HEK293 (cell line): Measurements from ENCODE around the gene CARNS1.

ENCODE experiments used
- CTCF ChIA-PET: fragments of 350-600 bp; formaldehyde crosslinking; extraction: SDS; loops from one replicate; lab custom pipeline; 2021; ENCODE audit warnings: antibody characterized with exemption; lab: Yijun Ruan, JAX
- POLR2A ChIA-PET: fragments of 300-600 bp; formaldehyde crosslinking; extraction: SDS; loops from one replicate; lab custom pipeline; 2020; ENCODE audit warnings: antibody characterized with exemption, inconsistent platforms; lab: Yijun Ruan, JAX
- H3K27ac ChIP-seq: fragments of 200-500 bp; sonication (Bioruptor generic); 2 replicates; pipeline ENCODE4 v1.5.1; 2014; ENCODE audit warnings: low read depth, low read length, control low read depth, inconsistent platforms; ENCODE audit errors: extremely low read depth
- H3K36me3 ChIP-seq, 2 experiments: fragments of 200-500 bp in 1 of 2; sonication (Bioruptor generic) in 1 of 2; 1 replicate in 1 of 2; 2 replicates in 1 of 2; pipeline ENCODE4 v1.5.1; 2014 to 2017; ENCODE audit warnings: inconsistent platforms in 2 of 2, low read length in 2 of 2; ENCODE audit not compliant: control insufficient read depth in 2 of 2, insufficient read depth in 1 of 2
- H3K4me1 ChIP-seq: fragments of 200-500 bp; sonication (Bioruptor generic); 2 replicates; pipeline ENCODE4 v1.5.1; 2014; ENCODE audit warnings: mild to moderate bottlenecking, low read length, inconsistent platforms; ENCODE audit not compliant: control insufficient read depth, insufficient read depth
- H3K4me3 ChIP-seq: 2 replicates; pipeline ENCODE4 v1.5.1; 2011; ENCODE audit warnings: low read depth, mild to moderate bottlenecking, control low read depth, low read length, moderate library complexity
- H3K9me3 ChIP-seq: fragments of 200-500 bp; sonication (Bioruptor generic); 2 replicates; pipeline ENCODE4 v1.5.1; 2014; ENCODE audit warnings: low read depth, low read length, inconsistent platforms; ENCODE audit not compliant: control insufficient read depth, insufficient read depth
- ATF2 ChIP-seq: fragments of 450-650 bp; formaldehyde crosslinking; IDR thresholded peaks from 2 replicates; pipeline ENCODE4 v1.5.1; 2016; ENCODE audit warnings: missing biosample characterization, missing genetic modification characterization, low read depth
- BCL11A ChIP-seq: fragments of 450-650 bp; formaldehyde crosslinking; IDR thresholded peaks from 2 replicates; pipeline ENCODE4 v1.5.1; 2016; ENCODE audit warnings: low read depth, missing biosample characterization, missing genetic modification characterization
- SCRT2 ChIP-seq: fragments of 450-650 bp; formaldehyde crosslinking; IDR thresholded peaks from 2 replicates; pipeline ENCODE4 v1.5.1; 2016; ENCODE audit warnings: missing biosample characterization, missing genetic modification characterization
- SP2 ChIP-seq: fragments of 450-650 bp; formaldehyde crosslinking; IDR thresholded peaks from 2 replicates; pipeline ENCODE4 v1.5.1; 2016; ENCODE audit warnings: missing biosample characterization, missing genetic modification characterization
- SP7 ChIP-seq: fragments of 450-650 bp; formaldehyde crosslinking; IDR thresholded peaks from 2 replicates; pipeline ENCODE4 v1.5.1; 2016; ENCODE audit warnings: missing biosample characterization, missing genetic modification characterization
- ZBTB10 ChIP-seq: fragments of 450-650 bp; formaldehyde crosslinking; IDR thresholded peaks from 2 replicates; pipeline ENCODE4 v1.5.1; 2016; ENCODE audit warnings: missing biosample characterization, missing genetic modification characterization
- ZBTB17 ChIP-seq: fragments of 450-650 bp; formaldehyde crosslinking; IDR thresholded peaks from 2 replicates; pipeline ENCODE4 v1.5.1; 2016; ENCODE audit warnings: missing biosample characterization, missing genetic modification characterization
- ZFP3 ChIP-seq: fragments of 450-650 bp; formaldehyde crosslinking; IDR thresholded peaks from 2 replicates; pipeline ENCODE4 v1.5.1; 2016; ENCODE audit warnings: low read depth, missing biosample characterization, missing genetic modification characterization
- ZFP69B ChIP-seq: fragments of 450-650 bp; formaldehyde crosslinking; IDR thresholded peaks from 2 replicates; pipeline ENCODE4 v1.5.1; 2016; ENCODE audit warnings: missing biosample characterization, missing genetic modification characterization
- ZNF133 ChIP-seq: fragments of 450-650 bp; formaldehyde crosslinking; IDR thresholded peaks from 2 replicates; pipeline ENCODE4 v1.5.1; 2016; ENCODE audit warnings: missing biosample characterization, missing genetic modification characterization
- ZNF16 ChIP-seq: fragments of 450-650 bp; formaldehyde crosslinking; IDR thresholded peaks from 2 replicates; pipeline ENCODE4 v1.5.1; 2016; ENCODE audit warnings: low read depth, missing biosample characterization, missing genetic modification characterization
- ZNF311 ChIP-seq: fragments of 450-650 bp; formaldehyde crosslinking; IDR thresholded peaks from 2 replicates; pipeline ENCODE4 v1.5.1; 2017; ENCODE audit warnings: missing biosample characterization, missing genetic modification characterization, borderline replicate concordance
- ZNF362 ChIP-seq: fragments of 450-650 bp; formaldehyde crosslinking; IDR thresholded peaks from 2 replicates; pipeline ENCODE4 v1.5.1; 2016; ENCODE audit warnings: missing biosample characterization, missing genetic modification characterization
- ZNF513 ChIP-seq: fragments of 450-650 bp; IDR thresholded peaks from 2 replicates; pipeline ENCODE4 v1.5.1; 2018; ENCODE audit warnings: missing biosample characterization, missing genetic modification characterization
- ZNF585B ChIP-seq: fragments of 450-650 bp; formaldehyde crosslinking; IDR thresholded peaks from 2 replicates; pipeline ENCODE4 v1.5.1; 2016; ENCODE audit warnings: missing biosample characterization, missing genetic modification characterization
- ZNF624 ChIP-seq: fragments of 450-650 bp; formaldehyde crosslinking; IDR thresholded peaks from 2 replicates; pipeline ENCODE4 v1.5.1; 2017; ENCODE audit warnings: missing biosample characterization, missing genetic modification characterization
- ZNF629 ChIP-seq: fragments of 450-650 bp; formaldehyde crosslinking; IDR thresholded peaks from 2 replicates; pipeline ENCODE4 v1.5.1; 2017; ENCODE audit warnings: missing biosample characterization, missing genetic modification characterization
- ZNF639 ChIP-seq: fragments of 450-650 bp; formaldehyde crosslinking; IDR thresholded peaks from 2 replicates; pipeline ENCODE4 v1.5.1; 2016; ENCODE audit warnings: missing biosample characterization, missing genetic modification characterization
- ZNF692 ChIP-seq: fragments of 450-650 bp; formaldehyde crosslinking; IDR thresholded peaks from 2 replicates; pipeline ENCODE4 v1.5.1; 2016; ENCODE audit warnings: missing biosample characterization, missing genetic modification characterization
- ZNF830 ChIP-seq: fragments of 450-650 bp; IDR thresholded peaks from 2 replicates; pipeline ENCODE4 v1.5.0; 2018; ENCODE audit warnings: missing biosample characterization, missing genetic modification characterization, low read depth, mild to moderate bottlenecking, moderate library complexity
- ZSCAN23 ChIP-seq: fragments of 450-650 bp; formaldehyde crosslinking; IDR thresholded peaks from 2 replicates; pipeline ENCODE4 v1.5.1; 2016; ENCODE audit warnings: missing biosample characterization, missing genetic modification characterization
- TF ChIP-seq, protein P1 (sequence below): fragments of 450-650 bp; formaldehyde crosslinking; IDR thresholded peaks from 2 replicates; pipeline ENCODE4 v1.5.1; 2017; ENCODE audit warnings: missing biosample characterization, missing genetic modification characterization

The CARNS1 gene

DNA sequence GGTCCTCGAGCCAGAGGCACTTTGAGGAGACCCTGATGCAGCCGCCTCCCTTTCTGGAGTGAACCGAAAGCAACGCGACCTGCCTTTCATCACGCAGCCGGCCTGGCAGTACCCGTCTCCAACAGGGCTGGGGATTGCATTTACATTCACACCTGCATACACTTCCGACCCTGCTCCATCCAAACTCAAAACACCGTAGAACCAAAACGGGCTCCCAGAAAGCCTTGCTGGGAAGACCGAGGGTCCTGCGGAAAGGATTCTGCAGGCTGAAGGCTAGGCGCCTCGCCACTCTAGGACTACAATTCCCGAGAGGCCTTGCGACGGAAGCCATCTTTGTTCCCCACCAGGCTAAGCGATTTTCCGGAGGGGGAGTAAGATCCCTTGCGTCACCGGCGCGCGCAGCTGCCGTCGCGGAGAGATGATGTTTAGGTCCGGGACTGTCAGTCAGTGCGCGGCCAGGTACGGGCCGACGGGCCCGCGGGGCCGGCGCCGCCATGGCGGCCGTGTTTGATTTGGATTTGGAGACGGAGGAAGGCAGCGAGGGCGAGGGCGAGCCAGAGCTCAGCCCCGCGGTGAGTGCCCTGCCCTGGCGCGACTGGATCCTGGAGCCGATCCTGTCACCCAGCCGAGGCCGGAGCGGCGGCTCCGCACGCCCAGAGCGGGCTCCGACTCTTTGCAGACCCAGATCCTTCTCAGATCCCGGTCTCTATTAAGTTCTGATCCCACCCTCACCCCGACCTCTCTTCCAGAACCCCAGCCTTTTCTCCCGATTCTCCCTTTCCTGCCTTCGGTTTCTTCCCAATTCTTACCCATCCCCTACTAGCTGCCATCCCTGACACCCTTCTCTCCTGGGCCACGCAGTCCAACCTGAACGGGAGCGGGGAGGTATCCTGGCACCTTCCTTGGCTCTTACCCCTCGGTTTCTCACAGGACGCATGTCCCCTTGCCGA is 12.8 kb downstream of the CARNS1 start, which contains the start of gene RPS6KB2 (continued):
- TF ChIP-seq, protein P1, sequence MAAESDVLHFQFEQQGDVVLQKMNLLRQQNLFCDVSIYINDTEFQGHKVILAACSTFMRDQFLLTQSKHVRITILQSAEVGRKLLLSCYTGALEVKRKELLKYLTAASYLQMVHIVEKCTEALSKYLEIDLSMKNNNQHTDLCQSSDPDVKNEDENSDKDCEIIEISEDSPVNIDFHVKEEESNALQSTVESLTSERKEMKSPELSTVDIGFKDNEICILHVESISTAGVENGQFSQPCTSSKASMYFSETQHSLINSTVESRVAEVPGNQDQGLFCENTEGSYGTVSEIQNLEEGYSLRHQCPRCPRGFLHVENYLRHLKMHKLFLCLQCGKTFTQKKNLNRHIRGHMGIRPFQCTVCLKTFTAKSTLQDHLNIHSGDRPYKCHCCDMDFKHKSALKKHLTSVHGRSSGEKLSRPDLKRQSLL (tag by site-specific recombination), result 0 out of 2 replicates have a peak, but pooled peaks have one; percentile 13
- TF ChIP-seq ZBTB17 (tag by site-specific recombination) (peak; percentile 97), ZNF585B (tag by site-specific recombination) (no peak), ZFP3 (tag by site-specific recombination) (no peak), ZNF639 (peak; percentile 60; the same call in 1 of the 2 replicates), ATF2 (tag by site-specific recombination) (no peak; the same call in 1 of the 2 replicates), ZNF513 (tag by site-specific recombination) (no peak), ZNF624 (tag by site-specific recombination) (no peak), ZNF830 (tag by site-specific recombination) (no peak), ZNF629 (peak; percentile 90), ZNF133 (no peak), SP7 (tag by site-specific recombination) (peak; percentile 59)

DNA sequence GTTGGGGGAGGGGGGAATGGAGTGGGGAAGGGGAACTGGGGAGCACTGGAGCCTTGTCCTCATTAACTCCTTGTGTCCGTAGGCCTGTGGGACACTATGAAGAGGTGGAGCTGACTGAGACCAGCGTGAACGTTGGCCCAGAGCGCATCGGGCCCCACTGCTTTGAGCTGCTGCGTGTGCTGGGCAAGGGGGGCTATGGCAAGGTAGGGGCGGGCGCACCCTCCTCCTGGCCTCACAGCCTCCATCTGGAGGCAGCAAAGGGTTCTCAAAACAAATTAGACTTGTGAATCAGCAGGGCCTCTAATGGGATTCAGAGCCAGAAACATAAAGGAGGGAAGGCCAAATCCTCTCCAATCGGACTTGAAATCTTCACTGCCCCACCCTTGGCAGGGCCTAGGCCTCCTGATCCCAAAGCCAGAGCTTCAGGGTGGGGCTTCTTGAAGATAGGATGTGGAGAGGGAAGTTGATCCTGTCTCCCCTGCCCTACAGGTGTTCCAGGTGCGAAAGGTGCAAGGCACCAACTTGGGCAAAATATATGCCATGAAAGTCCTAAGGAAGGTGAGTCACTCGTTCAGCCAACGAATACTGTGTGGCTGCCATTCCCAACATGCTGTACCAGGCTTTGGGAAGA is 13.7 kb downstream of the CARNS1 start:
- ChIA-PET POLR2A (interaction anchor here (0.6 to 3.2 kb wide), 7 partner anchors 10 to 847 kb away, joined by 3 to 16 read pairs (median 4); partner anchors contain the start of genes CORO1B and PPP1CA), CTCF (interaction anchor here (0.6 to 0.7 kb wide), 2 partner anchors 34 to 73 kb away, joined by 4 read pairs; no protein-coding TSS in a partner anchor)
- Histone ChIP-seq H3K36me3 (peaks cover 5 to 48% of the 10 kb centered on the region in 2 experiments; a peak in 2 of 3 replicates), H3K4me3 (peak overlapping the region; percentile 81), H3K27ac (peak overlapping the region; percentile 77; the same call in 1 of the 2 replicates), H3K4me1 (peaks cover 5% of the 10 kb centered on the region; the same call in 1 of the 2 replicates), H3K9me3 (no peaks in the 10 kb centered on the region)
- TF ChIP-seq ZBTB10 (tag by site-specific recombination) (no peak), BCL11A (no peak), ZNF311 (no peak), ZNF692 (tag by site-specific recombination) (0 out of 2 replicates have a peak, but pooled peaks have one; percentile 12), ZFP69B (tag by site-specific recombination) (peak; percentile 38; the same call in 1 of the 2 replicates), ZNF362 (tag by site-specific recombination) (no peak), ZNF629 (no peak), SP2 (tag by site-specific recombination) (peak; percentile 13; the same call in 1 of the 2 replicates), ZNF16 (tag by site-specific recombination) (no peak), ZSCAN23 (tag by site-specific recombination) (no peak), SCRT2 (tag by site-specific recombination) (0 out of 2 replicates have a peak, but pooled peaks have one; percentile 27)
